Amniotic epithelial cell (primary cell): Measurements from ENCODE around the gene CRKL.
"Not testable (repeated sequence)": the region's sequence is repeated elsewhere in the genome, so short reads cannot be mapped to it uniquely, and the experiment has no call there.

ENCODE experiments used
- DNase-seq: peaks from one replicate; pipeline ENCODE4 v3.0.0-alpha.2; 2010; ENCODE audit warnings: low read depth

CRKL gene

GRCh38 chr22:20916916-20917810 is at the start of gene CRKL:
Gene CRKL (plus strand): TSS chr22:20917407. CDS start chr22:20917935, 528 bp downstream.
- DNase-seq, result peak; percentile 95

GRCh38 chr22:20868025-20868962 is 48.9 kb upstream of the CRKL start:
- peak; percentile 63 for DNase-seq

- no peak for DNase-seq
Observed at GRCh38 chr22:20869234-20869633, 48.0 kb upstream of the CRKL start.

GRCh38 chr22:20873214-20873613 is 44.0 kb upstream of the CRKL start:
- DNase-seq, result no peak

GRCh38 chr22:20875296-20875695 is 41.9 kb upstream of the CRKL start:
- no peak for DNase-seq

- no peak for DNase-seq
Observed at GRCh38 chr22:20877715-20878114, 39.5 kb upstream of the CRKL start.

- peak; percentile 45 for DNase-seq
Observed at GRCh38 chr22:20881231-20881630, 36.0 kb upstream of the CRKL start.

- no peak for DNase-seq
Observed at GRCh38 chr22:20881869-20882815, 35.1 kb upstream of the CRKL start.

GRCh38 chr22:20882855-20883254 is 34.4 kb upstream of the CRKL start:
- DNase-seq, result no peak

- no peak for DNase-seq
Observed at GRCh38 chr22:20884454-20884853, 32.8 kb upstream of the CRKL start.

- DNase-seq, result no peak
Observed at GRCh38 chr22:20885017-20885556, 32.1 kb upstream of the CRKL start.

GRCh38 chr22:20885557-20886323 is 31.5 kb upstream of the CRKL start:
- peak; percentile 91 for DNase-seq

- no peak for DNase-seq
Observed at GRCh38 chr22:20887375-20887774, 29.8 kb upstream of the CRKL start.

- DNase-seq, result no peak
Observed at GRCh38 chr22:20889025-20889704, 28.0 kb upstream of the CRKL start.

GRCh38 chr22:20889904-20890540 is 27.2 kb upstream of the CRKL start:
- no peak for DNase-seq

- DNase-seq, result no peak
Observed at GRCh38 chr22:20890975-20891374, 26.2 kb upstream of the CRKL start.

- not testable (repeated sequence) for DNase-seq
Observed at GRCh38 chr22:20897737-20898136, 19.5 kb upstream of the CRKL start.

GRCh38 chr22:20899827-20900423 is 17.3 kb upstream of the CRKL start:
- DNase-seq, result no peak
